ENCODE data around the gene MDFI. TPM values are rescaled to one million over a fixed set of nuclear protein-coding genes. Genes with fewer than 3 reads are reported as not detected.

The MDFI gene
- total RNA-seq, 1 donor from 2014 or later: 75.9 TPM

DNA sequence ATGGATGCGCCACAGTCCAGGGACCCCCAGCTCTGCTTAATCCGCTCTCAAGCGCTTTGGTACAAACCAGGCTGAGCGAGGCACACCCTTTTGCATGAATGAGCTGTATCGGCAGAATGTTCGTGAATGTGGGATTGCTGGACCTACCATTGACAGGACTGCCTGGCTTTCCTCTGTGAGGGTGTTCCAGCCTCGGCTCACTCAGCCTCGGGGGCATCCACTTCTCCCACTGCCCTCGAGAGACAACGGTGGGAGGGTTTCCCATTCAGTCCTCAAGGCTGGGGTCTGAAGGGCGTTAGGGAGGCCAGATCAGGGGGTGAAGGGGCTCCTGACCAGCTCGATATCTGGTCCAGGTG is 17.4 kb downstream of the MDFI start:
- H3K36me3 Mint-ChIP-seq (ENCODE audit: unreplicated experiment): peaks cover 14% of the 10 kb centered on the region
- TF ChIP-seq CTCF (IDR thresholded peaks at IDR 0.05): no peak
- H3K4me3 Mint-ChIP-seq (ENCODE audit: unreplicated experiment): no peak overlapping the region
- H3K4me1 Mint-ChIP-seq (ENCODE audit: unreplicated experiment): peaks cover 53% of the 10 kb centered on the region
- H3K9me3 Mint-ChIP-seq (ENCODE audit: unreplicated experiment): no peaks in the 10 kb centered on the region
- peak overlapping the region; percentile 75 for H3K27ac Mint-ChIP-seq (ENCODE audit: unreplicated experiment)
- no peak for DNase-seq (ENCODE audit: extremely low spot score, unreplicated experiment)
- peaks cover under 1% of the 10 kb centered on the region for H3K27me3 Mint-ChIP-seq (ENCODE audit: unreplicated experiment)

DNA sequence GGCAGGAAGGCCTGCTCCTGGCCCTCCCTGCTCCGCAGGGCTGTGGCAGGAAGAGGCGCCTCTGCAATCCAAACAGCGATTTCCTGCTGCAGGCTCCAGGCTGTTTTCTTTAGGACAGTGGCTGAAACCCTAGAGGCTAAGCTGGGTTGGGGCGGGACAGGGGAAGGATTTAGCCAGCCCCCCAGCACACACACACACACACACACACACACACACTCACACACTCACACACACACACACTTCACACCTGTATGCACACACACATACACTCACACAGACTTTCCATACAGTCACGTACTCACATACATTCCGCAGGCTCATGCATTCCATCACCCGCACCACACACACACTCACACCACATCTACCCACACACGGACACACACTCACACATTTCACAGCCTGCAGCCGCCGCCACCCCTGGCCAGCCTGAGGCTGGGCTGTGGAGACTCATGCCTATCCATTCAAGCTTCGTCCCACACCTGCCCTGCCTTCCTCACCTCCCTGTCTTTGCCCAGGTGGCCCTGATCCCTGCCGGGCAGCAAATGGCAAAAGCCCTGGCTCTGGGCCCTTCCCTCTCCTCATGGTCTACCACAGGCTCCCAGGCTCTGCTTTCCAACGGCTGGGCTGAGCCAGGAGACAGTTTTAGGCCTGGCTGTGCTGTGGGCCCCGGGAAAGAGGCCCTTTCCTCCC is 17.9 kb downstream of the MDFI start:
- DNase-seq (ENCODE audit: extremely low spot score, unreplicated experiment): no peak
- TF ChIP-seq CTCF (IDR thresholded peaks at IDR 0.05): no peak
- Mint-ChIP-seq H3K36me3 (ENCODE audit: unreplicated experiment) (peaks cover 14% of the 10 kb centered on the region), H3K9me3 (ENCODE audit: unreplicated experiment) (no peaks in the 10 kb centered on the region), H3K4me3 (ENCODE audit: unreplicated experiment) (no peak overlapping the region), H3K27me3 (ENCODE audit: unreplicated experiment) (peaks cover 3% of the 10 kb centered on the region), H3K4me1 (ENCODE audit: unreplicated experiment) (peaks cover 53% of the 10 kb centered on the region), H3K27ac (ENCODE audit: unreplicated experiment) (peak overlapping the region; percentile 75)

- DNase-seq (ENCODE audit: extremely low spot score, unreplicated experiment): no peak
- TF ChIP-seq CTCF (IDR thresholded peaks at IDR 0.05): no peak
- peaks cover 45% of the 10 kb centered on the region for H3K4me1 Mint-ChIP-seq (ENCODE audit: unreplicated experiment)
- H3K27ac Mint-ChIP-seq (ENCODE audit: unreplicated experiment): no peak overlapping the region
- H3K4me3 Mint-ChIP-seq (ENCODE audit: unreplicated experiment): no peak overlapping the region
- H3K9me3 Mint-ChIP-seq (ENCODE audit: unreplicated experiment): no peaks in the 10 kb centered on the region
- H3K27me3 Mint-ChIP-seq (ENCODE audit: unreplicated experiment): peaks cover 10% of the 10 kb centered on the region
- H3K36me3 Mint-ChIP-seq (ENCODE audit: unreplicated experiment): peaks cover 6% of the 10 kb centered on the region
These were observed 19.1 kb downstream of the MDFI start for GRCh38 chr6:41657131-41658094.

DNA sequence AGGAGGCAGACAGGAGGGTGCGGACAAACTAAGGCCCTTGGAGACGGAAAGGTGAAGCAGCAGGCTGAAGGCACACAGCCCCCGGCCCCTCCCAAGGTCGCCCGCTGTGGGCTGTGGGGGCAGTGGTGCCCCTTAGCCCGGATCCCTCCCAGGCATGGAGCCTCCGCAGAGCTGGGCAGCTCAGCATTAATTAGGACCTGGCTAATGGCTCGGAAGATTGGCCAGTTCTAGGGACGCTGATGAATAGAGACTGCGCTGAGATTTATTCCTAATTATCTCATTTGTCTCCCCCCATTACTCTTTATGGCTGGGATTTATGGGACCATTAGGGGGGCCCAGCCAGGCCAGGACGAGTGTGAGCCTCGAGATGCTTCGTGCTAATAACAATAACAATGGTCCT is 20.4 kb downstream of the MDFI start:
- no peak for TF ChIP-seq CTCF (IDR thresholded peaks at IDR 0.05)
- H3K36me3 Mint-ChIP-seq (ENCODE audit: unreplicated experiment): peaks cover 2% of the 10 kb centered on the region
- H3K27ac Mint-ChIP-seq (ENCODE audit: unreplicated experiment): no peak overlapping the region
- peaks cover 18% of the 10 kb centered on the region for H3K27me3 Mint-ChIP-seq (ENCODE audit: unreplicated experiment)
- DNase-seq (ENCODE audit: extremely low spot score, unreplicated experiment): no peak
- H3K9me3 Mint-ChIP-seq (ENCODE audit: unreplicated experiment): no peaks in the 10 kb centered on the region
- H3K4me1 Mint-ChIP-seq (ENCODE audit: unreplicated experiment): peaks cover 36% of the 10 kb centered on the region
- H3K4me3 Mint-ChIP-seq (ENCODE audit: unreplicated experiment): no peak overlapping the region

DNA sequence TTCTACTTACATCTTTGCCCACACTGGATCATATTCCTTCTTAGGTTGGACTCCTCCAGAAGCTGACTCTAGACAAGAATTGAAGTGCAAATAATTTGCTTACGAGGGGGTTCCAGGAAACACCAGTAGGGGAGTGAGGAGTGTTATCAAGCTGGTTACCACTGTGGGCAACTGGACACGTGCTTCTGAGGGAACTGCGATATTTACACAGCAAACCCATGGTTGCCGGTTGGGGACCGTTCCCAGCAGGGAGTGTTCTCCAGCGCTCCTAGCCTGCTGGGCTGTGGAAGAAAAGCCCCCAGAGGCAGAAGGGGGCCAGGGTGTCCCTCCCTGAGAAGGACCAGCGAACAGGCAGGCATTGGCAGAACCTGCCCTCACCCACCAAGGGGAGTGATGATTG is 21.7 kb downstream of the MDFI start:
- Mint-ChIP-seq H3K27ac (ENCODE audit: unreplicated experiment) (no peak overlapping the region), H3K36me3 (ENCODE audit: unreplicated experiment) (no peaks in the 10 kb centered on the region), H3K9me3 (ENCODE audit: unreplicated experiment) (no peaks in the 10 kb centered on the region), H3K27me3 (ENCODE audit: unreplicated experiment) (peaks cover 25% of the 10 kb centered on the region), H3K4me1 (ENCODE audit: unreplicated experiment) (peaks cover 26% of the 10 kb centered on the region), H3K4me3 (ENCODE audit: unreplicated experiment) (no peak overlapping the region)
- no peak for TF ChIP-seq CTCF (IDR thresholded peaks at IDR 0.05)
- no peak for DNase-seq (ENCODE audit: extremely low spot score, unreplicated experiment)

Measured in osteocyte (in vitro differentiated cells).